WTC11 (cell line): Measurements from ENCODE around the gene SKAP1.

ENCODE experiments used
- CREM ChIP-seq: sonication (generic); formaldehyde crosslinking; IDR thresholded peaks from 2 replicates; pipeline ENCODE4 v1.8.1; 2022; ENCODE audit warnings: mild to moderate bottlenecking, missing genetic modification reagents, moderate library complexity
- CTCF ChIP-seq: fragments of 200-600 bp; IDR thresholded peaks from 2 replicates; pipeline ENCODE4 v1.8.0; 2022; ENCODE audit warnings: antibody characterized with exemption
- TEAD4 ChIP-seq: sonication (generic); formaldehyde crosslinking; IDR thresholded peaks from 2 replicates; pipeline ENCODE4 v1.8.0; 2022; ENCODE audit warnings: mild to moderate bottlenecking, missing genetic modification reagents
- ZNF317 ChIP-seq: sonication (generic); formaldehyde crosslinking; IDR thresholded peaks from 2 replicates; pipeline ENCODE4 v1.8.1; 2023; ENCODE audit warnings: low read depth, mild to moderate bottlenecking, moderate library complexity, missing genetic modification reagents, borderline replicate concordance

- TF ChIP-seq CTCF (no peak), CREM (CRISPR knock-in tag) (no peak), TEAD4 (CRISPR knock-in tag) (no peak), ZNF317 (CRISPR knock-in tag) (no peak)
Measured at GRCh38 chr17:48330421-48330820, 99.6 kb downstream of the SKAP1 start.
